Thymus (tissue), 11 donors: ENCODE measurements around the gene CADPS2. TPM values are rescaled to one million over a fixed set of nuclear protein-coding genes. Genes with fewer than 3 reads are reported as not detected.

Experiments used
- DNase-seq, 9 donors: peaks; one replicate each; pipeline ENCODE4 v3.0.0-alpha.2; 2013; ENCODE audit warnings: low spot score in 9 of 9, low read depth in 6 of 9, missing footprints in 1 of 9
- H3K27ac ChIP-seq, 2 donors: one replicate each; pipeline ENCODE4 v1.5.1; 2013; ENCODE audit warnings: control low read depth in 1 of 2, low read depth in 1 of 2, low read length in 1 of 2, mild to moderate bottlenecking in 1 of 2, moderate library complexity in 1 of 2
- H3K27me3 ChIP-seq, 2 donors: one replicate each; pipeline ENCODE4 v1.5.1; 2013; ENCODE audit warnings: low read length in 1 of 2; ENCODE audit not compliant: control insufficient read depth in 2 of 2, insufficient read depth in 1 of 2
- H3K36me3 ChIP-seq, 2 donors: one replicate each; pipeline ENCODE4 v1.5.1; 2013; ENCODE audit warnings: low read length in 1 of 2, mild to moderate bottlenecking in 1 of 2, moderate library complexity in 1 of 2; ENCODE audit not compliant: control insufficient read depth in 2 of 2, insufficient read depth in 2 of 2
- H3K4me1 ChIP-seq, 2 donors: one replicate each; pipeline ENCODE4 v1.5.1; 2013; ENCODE audit warnings: low read length in 2 of 2; ENCODE audit not compliant: control insufficient read depth in 2 of 2, insufficient read depth in 2 of 2
- H3K4me3 ChIP-seq, 2 donors: one replicate each; pipeline ENCODE4 v1.5.1; 2013; ENCODE audit warnings: low read length in 2 of 2, control low read depth in 1 of 2, mild to moderate bottlenecking in 1 of 2
- H3K9me3 ChIP-seq, 2 donors: one replicate each; pipeline ENCODE4 v1.5.1; 2013; ENCODE audit warnings: low read length in 1 of 2, mild to moderate bottlenecking in 1 of 2; ENCODE audit not compliant: control insufficient read depth in 2 of 2, insufficient read depth in 1 of 2
- WGBS: extraction: QIAGEN DNeasy Blood & Tissue Kit; methylation state at CpG from one replicate; pipeline ENCODE4 v1.1.7; 2013; 5-methylcytosine and 5-hydroxymethylcytosine counted together
- polyA plus RNA-seq: library from polyadenylated mRNA; stranded (reverse); fragments of 200-250 nt; gene quantifications from one replicate; pipeline ENCODE4 v1.2.3, GENCODE V29; 2013
- total RNA-seq: library from RNA; stranded (reverse); fragments of 120-200 nt; gene quantifications from one replicate; pipeline ENCODE4 v1.2.4, GENCODE V29; 2013
- donor health status: healthy.

Gene CADPS2
- total and polyA plus RNA-seq, 2 donors, result 7.4 to 9.5 TPM

DNA sequence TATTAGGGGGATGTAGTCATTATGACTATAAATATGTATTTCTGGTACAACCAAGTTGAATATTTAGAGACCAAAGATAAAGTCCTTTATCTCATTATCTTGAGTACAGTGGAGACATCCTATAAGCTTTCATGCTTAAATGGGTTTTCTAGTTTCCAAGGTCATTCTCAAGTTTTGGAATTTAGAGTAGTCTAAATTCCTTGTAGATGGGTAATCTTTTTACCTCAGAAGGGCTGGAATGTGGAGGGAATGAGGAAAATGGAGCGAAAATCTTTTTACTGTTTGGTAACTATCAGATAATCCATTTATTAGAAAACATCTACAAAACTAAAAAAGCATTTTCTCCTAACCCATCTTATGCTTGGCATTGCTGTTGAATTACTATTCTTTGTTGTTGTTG, 368.7 kb downstream of the CADPS2 start:
- Histone ChIP-seq H3K36me3 (no peaks in the 10 kb centered on the region), H3K27ac (no peak overlapping the region), H3K9me3 (no peaks in the 10 kb centered on the region), H3K27me3 (no peaks in the 10 kb centered on the region), H3K4me3 (no peak overlapping the region), H3K4me1 (no peaks in the 10 kb centered on the region)
- no peak for DNase-seq
- 96% methylated on average over 1 of the region's 1 CpG for WGBS

DNA sequence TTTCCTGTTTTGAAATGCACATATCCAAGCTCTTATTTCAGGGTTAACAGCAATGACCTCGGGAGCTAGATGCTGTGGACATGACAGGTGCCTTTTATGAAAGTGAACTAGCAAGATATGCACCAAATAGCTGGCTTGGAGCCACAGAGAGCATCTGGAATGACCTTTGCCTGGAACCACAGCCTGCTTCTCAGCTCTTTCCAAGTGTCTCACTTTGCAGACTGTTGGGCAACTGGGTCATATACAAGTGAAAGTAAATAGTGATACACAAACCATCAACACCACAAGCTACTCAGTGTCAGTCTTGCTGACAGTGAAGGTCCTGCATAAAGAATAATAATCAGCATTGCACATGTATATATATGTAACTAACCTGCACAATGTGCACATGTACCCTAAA, 370.9 kb downstream of the CADPS2 start:
- Histone ChIP-seq H3K36me3 (no peaks in the 10 kb centered on the region), H3K4me3 (no peak overlapping the region), H3K9me3 (no peaks in the 10 kb centered on the region), H3K27ac (no peak overlapping the region), H3K27me3 (no peaks in the 10 kb centered on the region), H3K4me1 (no peaks in the 10 kb centered on the region)
- no peak for DNase-seq
- WGBS, result 56% methylated on average over 1 of the region's 1 CpG

DNA sequence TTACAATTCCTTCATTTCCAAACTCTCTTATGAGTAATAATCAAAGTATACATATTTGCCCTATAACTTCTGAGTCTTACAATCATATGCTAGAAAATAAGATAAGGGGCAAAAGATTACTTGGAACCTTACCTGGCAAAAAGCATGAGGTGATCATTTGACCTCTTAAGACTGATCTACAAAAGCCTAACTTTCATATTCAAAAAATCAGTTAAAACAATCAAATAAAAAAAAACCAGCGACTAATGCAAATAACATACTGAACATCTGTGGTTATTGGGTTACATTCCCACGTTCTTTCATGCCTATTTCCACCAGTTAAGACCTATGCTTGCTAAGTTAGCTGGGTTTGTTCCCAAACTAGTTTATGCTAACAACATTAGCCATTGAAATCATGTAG, 375.0 kb downstream of the CADPS2 start:
- WGBS, result 74% methylated on average over 2 of the region's 2 CpGs
- no peaks in the 10 kb centered on the region for H3K36me3 ChIP-seq
- H3K27ac ChIP-seq, result no peak overlapping the region
- no peaks in the 10 kb centered on the region for H3K4me1 ChIP-seq
- DNase-seq, result no peak
- no peaks in the 10 kb centered on the region for H3K9me3 ChIP-seq
- no peak overlapping the region for H3K4me3 ChIP-seq
- H3K27me3 ChIP-seq, result no peaks in the 10 kb centered on the region

DNA sequence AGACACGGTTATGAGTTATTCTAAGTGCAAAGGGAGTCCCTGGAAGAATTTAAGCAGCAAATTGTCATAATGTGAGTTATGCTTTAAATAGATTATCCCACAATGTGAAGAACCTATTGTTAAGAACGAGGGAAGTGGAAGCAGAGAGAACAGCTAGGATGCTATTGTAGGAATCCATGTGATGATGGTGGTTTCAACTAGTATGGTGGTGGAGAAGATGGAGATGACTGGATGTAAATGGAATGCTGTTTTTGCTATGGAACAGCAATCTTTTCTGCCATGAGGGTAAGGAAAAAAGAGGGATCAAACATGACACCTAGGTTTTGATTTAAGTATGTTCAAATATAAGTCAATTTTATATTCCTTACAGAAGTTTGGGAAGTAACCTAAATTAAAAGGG, 378.7 kb downstream of the CADPS2 start:
- no peaks in the 10 kb centered on the region for H3K4me1 ChIP-seq
- no peak overlapping the region for H3K27ac ChIP-seq
- H3K9me3 ChIP-seq, result no peaks in the 10 kb centered on the region
- 59% methylated on average over 2 of the region's 2 CpGs for WGBS
- H3K27me3 ChIP-seq, result no peaks in the 10 kb centered on the region
- no peaks in the 10 kb centered on the region for H3K36me3 ChIP-seq
- no peak for DNase-seq
- no peak overlapping the region for H3K4me3 ChIP-seq

DNA sequence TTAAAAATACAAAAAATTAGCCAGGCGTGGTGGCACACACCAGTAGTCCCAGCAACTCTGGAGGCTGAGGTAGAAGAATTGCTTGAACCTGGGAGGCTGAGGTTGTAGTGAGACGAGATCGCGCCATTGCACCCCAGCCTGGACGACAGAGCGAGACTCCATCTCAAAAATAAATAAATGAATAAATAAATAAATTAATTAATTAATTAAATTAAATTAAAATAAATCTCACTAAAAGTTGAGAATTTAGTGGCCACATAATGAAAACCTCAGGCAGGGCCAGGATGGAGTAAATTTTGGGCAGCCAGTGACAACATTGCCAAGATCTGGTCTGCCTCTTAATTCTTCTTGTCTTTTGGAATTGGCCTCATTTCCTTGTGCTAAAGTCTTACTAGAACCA, 394.3 kb downstream of the CADPS2 start:
- Histone ChIP-seq H3K27me3 (no peaks in the 10 kb centered on the region), H3K27ac (no peak overlapping the region), H3K4me1 (no peaks in the 10 kb centered on the region), H3K4me3 (no peak overlapping the region), H3K36me3 (no peaks in the 10 kb centered on the region), H3K9me3 (no peaks in the 10 kb centered on the region)
- 98% methylated on average over 6 of the region's 6 CpGs for WGBS
- no peak for DNase-seq

DNA sequence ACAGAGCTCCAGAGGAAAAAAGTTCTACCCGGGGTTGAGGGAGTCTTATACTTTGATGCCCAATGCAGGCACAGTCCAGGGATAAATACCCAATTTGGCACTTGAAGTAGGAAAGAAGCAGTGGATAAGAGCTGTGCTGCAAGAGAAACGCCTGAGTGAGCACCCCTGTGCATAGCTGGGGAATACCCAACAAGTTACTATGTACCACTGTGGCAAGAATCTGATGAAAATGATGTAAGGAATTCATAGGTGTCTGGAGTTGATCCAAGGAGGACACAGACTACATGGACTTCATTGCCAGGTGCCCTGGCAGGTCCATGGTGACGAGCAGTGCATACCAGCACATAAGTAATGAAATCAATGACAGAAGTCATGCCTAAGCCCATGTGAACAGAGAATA, 398.0 kb downstream of the CADPS2 start:
- Histone ChIP-seq H3K4me1 (no peaks in the 10 kb centered on the region), H3K27me3 (no peaks in the 10 kb centered on the region), H3K36me3 (no peaks in the 10 kb centered on the region), H3K27ac (no peak overlapping the region), H3K4me3 (no peak overlapping the region), H3K9me3 (no peaks in the 10 kb centered on the region)
- no peak for DNase-seq
- WGBS, result 88% methylated on average over 3 of the region's 3 CpGs

DNA sequence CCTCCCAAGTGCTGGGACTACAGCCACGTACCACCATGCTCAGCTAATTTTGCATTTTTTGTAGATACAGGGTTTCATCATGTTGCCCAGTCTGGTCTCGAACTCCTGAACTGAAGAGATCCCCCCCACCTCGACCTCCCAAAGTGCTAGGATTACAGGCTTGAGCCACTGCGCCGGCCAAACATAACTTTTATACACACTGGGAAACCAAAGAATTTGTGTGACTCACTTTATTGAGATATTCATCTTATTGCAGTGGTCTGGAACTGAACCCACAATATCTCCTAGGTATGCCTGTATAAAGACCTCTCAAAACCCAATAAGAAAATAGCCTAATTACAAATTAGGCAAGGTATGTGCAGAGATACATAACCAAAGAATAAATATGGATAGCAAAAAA, 399.1 kb downstream of the CADPS2 start:
- no peaks in the 10 kb centered on the region for H3K9me3 ChIP-seq
- WGBS, result 85% methylated on average over 5 of the region's 5 CpGs

DNA sequence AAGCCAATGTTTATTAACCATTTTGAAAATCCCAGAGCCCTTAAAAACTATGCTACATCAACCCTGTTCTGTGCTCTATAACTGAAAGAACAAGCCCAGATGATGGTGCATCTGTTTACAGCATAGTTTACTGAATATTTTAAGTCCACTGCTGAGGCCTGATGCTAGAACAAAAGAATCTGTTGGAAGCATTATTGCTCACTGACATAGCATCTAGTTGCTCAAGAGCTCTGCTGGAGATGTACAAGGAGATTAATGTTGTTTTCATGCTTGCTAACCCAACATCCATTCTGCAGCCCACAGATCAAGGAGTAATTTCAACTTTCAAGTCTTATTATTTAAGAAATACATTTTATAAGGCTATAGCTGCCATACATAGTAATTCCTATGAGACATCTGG, 400.4 kb downstream of the CADPS2 start:
- Histone ChIP-seq H3K27me3 (no peaks in the 10 kb centered on the region), H3K9me3 (no peaks in the 10 kb centered on the region), H3K4me3 (no peak overlapping the region), H3K27ac (no peak overlapping the region), H3K4me1 (no peaks in the 10 kb centered on the region), H3K36me3 (no peaks in the 10 kb centered on the region)
- no peak for DNase-seq

More for the DNA sequence above, 399.1 kb downstream of the CADPS2 start:
- H3K4me3 ChIP-seq, result no peak overlapping the region
- H3K4me1 ChIP-seq, result no peaks in the 10 kb centered on the region
- no peaks in the 10 kb centered on the region for H3K36me3 ChIP-seq
- no peak for DNase-seq
- H3K27ac ChIP-seq, result no peak overlapping the region
- no peaks in the 10 kb centered on the region for H3K27me3 ChIP-seq

DNA sequence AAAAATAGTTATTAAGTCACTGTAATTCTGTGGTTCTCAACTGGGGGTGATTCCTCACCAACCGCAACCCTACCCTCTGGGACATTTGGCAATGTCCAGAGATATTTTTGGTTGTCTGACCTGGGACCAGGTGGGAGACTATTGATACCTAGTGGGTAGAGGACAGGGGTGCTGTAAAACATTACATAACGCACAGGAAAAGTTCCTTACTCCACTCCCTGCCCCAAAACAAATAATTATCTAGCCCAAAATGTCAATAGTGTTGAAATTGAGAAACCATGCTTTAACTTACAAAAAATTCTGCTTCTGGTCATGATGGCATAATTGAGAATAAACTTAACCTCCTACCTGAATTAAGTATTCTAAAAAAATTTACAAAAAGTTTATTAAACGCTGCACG, 404.0 kb downstream of the CADPS2 start:
- no peak for DNase-seq
- no peaks in the 10 kb centered on the region for H3K27me3 ChIP-seq
- WGBS, result 94% methylated on average over 4 of the region's 4 CpGs
- no peaks in the 10 kb centered on the region for H3K4me1 ChIP-seq
- H3K4me3 ChIP-seq, result no peak overlapping the region
- H3K27ac ChIP-seq, result no peak overlapping the region
- no peaks in the 10 kb centered on the region for H3K36me3 ChIP-seq
- no peaks in the 10 kb centered on the region for H3K9me3 ChIP-seq

DNA sequence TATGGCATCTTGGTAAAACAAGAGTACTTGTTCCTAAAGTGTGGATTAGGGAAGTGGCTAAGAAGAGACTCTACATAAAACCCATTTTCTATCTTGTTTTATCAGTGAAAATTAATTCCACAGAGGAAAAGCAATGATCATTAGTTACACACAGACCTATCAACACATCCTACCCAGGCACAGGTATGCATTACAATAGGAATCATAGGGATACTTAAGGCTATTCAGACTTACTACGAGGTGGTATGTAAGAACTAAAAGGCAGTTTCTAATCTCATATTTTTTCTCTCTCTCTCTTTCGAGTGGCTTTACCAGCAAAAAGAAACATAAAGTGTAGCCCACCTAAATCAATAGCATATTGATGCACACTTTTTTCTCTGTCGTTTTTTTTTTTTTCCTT, 415.4 kb downstream of the CADPS2 start:
- Histone ChIP-seq H3K27me3 (no peaks in the 10 kb centered on the region), H3K27ac (no peak overlapping the region), H3K36me3 (no peaks in the 10 kb centered on the region), H3K4me1 (no peaks in the 10 kb centered on the region), H3K4me3 (no peak overlapping the region), H3K9me3 (no peaks in the 10 kb centered on the region)
- no peak for DNase-seq
- WGBS, result 82% methylated on average over 3 of the region's 3 CpGs
